Endothelial cell (in vitro differentiated cells): Measurements from ENCODE around the gene ORC3. TPM values are rescaled to one million over a fixed set of nuclear protein-coding genes. Genes with fewer than 3 reads are reported as not detected.
"Not testable (repeated sequence)": the region's sequence is repeated elsewhere in the genome, so short reads cannot be mapped to it uniquely, and the experiment has no call there.

Source experiments
- DNase-seq: peaks from one replicate; pipeline ENCODE4 v3.0.0; 2021; ENCODE audit warnings: low spot score
- H3K27ac Mint-ChIP-seq: one replicate; pipeline ENCODE4 v1.8.0; 2021; ENCODE audit warnings: mixed read lengths, inconsistent platforms; ENCODE audit not compliant: unreplicated experiment
- H3K27me3 Mint-ChIP-seq: one replicate; pipeline ENCODE4 v1.8.0; 2021; ENCODE audit warnings: mild to moderate bottlenecking, moderate library complexity, mixed read lengths, inconsistent platforms; ENCODE audit not compliant: unreplicated experiment
- H3K36me3 Mint-ChIP-seq: one replicate; pipeline ENCODE4 v1.8.0; 2021; ENCODE audit warnings: mild to moderate bottlenecking, low read depth, mixed read lengths, inconsistent platforms; ENCODE audit not compliant: unreplicated experiment
- H3K4me1 Mint-ChIP-seq: one replicate; pipeline ENCODE4 v1.8.0; 2021; ENCODE audit warnings: mild to moderate bottlenecking, mixed read lengths, inconsistent platforms; ENCODE audit not compliant: unreplicated experiment
- H3K4me3 Mint-ChIP-seq: one replicate; pipeline ENCODE4 v1.8.0; 2021; ENCODE audit warnings: mild to moderate bottlenecking, mixed read lengths, inconsistent platforms; ENCODE audit not compliant: unreplicated experiment
- H3K9me3 Mint-ChIP-seq: one replicate; pipeline ENCODE4 v1.8.0; 2021; ENCODE audit warnings: mixed read lengths, inconsistent platforms; ENCODE audit not compliant: unreplicated experiment
- CTCF ChIP-seq: fragments of 200-600 bp; sonication (generic); IDR thresholded peaks from one replicate; pipeline ENCODE4 v1.5.0; 2021; ENCODE audit warnings: antibody characterized with exemption; ENCODE audit not compliant: unreplicated experiment
- total RNA-seq: library from RNA; stranded (reverse); fragmentation: NEBNext Ultra II Directional; extraction: Animal tissue kit (Norgen Biotek cat#: 25700); gene quantifications from one replicate; pipeline ENCODE4 v1.2.1, GENCODE V29; 2021; ENCODE audit not compliant: unreplicated experiment

ORC3 gene
- total RNA-seq, 1 donor from 2014 or later: 22.5 TPM

GRCh38 chr6:87701344-87701675, 111.4 kb downstream of the ORC3 start:
- H3K27ac Mint-ChIP-seq: peak overlapping the region; percentile 99
- no peaks in the 10 kb centered on the region for H3K9me3 Mint-ChIP-seq
- peaks cover 16% of the 10 kb centered on the region for H3K4me1 Mint-ChIP-seq
- peak overlapping the region; percentile 99 for H3K4me3 Mint-ChIP-seq
- peak; percentile 35 for DNase-seq
- peaks cover 16% of the 10 kb centered on the region for H3K27me3 Mint-ChIP-seq
- TF ChIP-seq CTCF: no peak
- H3K36me3 Mint-ChIP-seq: peaks cover 14% of the 10 kb centered on the region

- H3K9me3 Mint-ChIP-seq: no peaks in the 10 kb centered on the region
- peaks cover 16% of the 10 kb centered on the region for H3K4me1 Mint-ChIP-seq
- peak within 1 kb of the TSS; percentile 99 for H3K4me3 Mint-ChIP-seq
- DNase-seq: peak; percentile 95
- peaks cover 16% of the 10 kb centered on the region for H3K27me3 Mint-ChIP-seq
- H3K36me3 Mint-ChIP-seq: peaks cover 14% of the 10 kb centered on the region
- no peak for TF ChIP-seq CTCF
- peak within 1 kb of the TSS; percentile 99 for H3K27ac Mint-ChIP-seq
These were observed 112.0 kb downstream of the ORC3 start, which contains the start of gene AKIRIN2 for GRCh38 chr6:87701676-87702588. Gene AKIRIN2 (minus strand): TSS chr6:87702233. CDS start chr6:87701684, 549 bp downstream.

GRCh38 chr6:87702589-87702945, 112.6 kb downstream of the ORC3 start:
- peaks cover 16% of the 10 kb centered on the region for H3K27me3 Mint-ChIP-seq
- H3K27ac Mint-ChIP-seq: peak overlapping the region; percentile 90
- no peak for DNase-seq
- no peaks in the 10 kb centered on the region for H3K9me3 Mint-ChIP-seq
- peaks cover 16% of the 10 kb centered on the region for H3K4me1 Mint-ChIP-seq
- peaks cover 14% of the 10 kb centered on the region for H3K36me3 Mint-ChIP-seq
- peak overlapping the region; percentile 99 for H3K4me3 Mint-ChIP-seq
- no peak for TF ChIP-seq CTCF

- not testable (repeated sequence) for DNase-seq, H3K9me3 Mint-ChIP-seq
- Mint-ChIP-seq H3K4me3 (peak overlapping the region; percentile 99), H3K36me3 (peaks cover 14% of the 10 kb centered on the region), H3K27me3 (peaks cover 16% of the 10 kb centered on the region), H3K27ac (peak overlapping the region; percentile 90), H3K4me1 (peaks cover 13% of the 10 kb centered on the region)
These were observed 113.1 kb downstream of the ORC3 start for GRCh38 chr6:87703039-87703438.

GRCh38 chr6:87705070-87705691, 115.2 kb downstream of the ORC3 start:
- Mint-ChIP-seq H3K36me3 (peaks cover 14% of the 10 kb centered on the region), H3K27ac (no peak overlapping the region), H3K9me3 (no peaks in the 10 kb centered on the region), H3K4me1 (peaks cover 10% of the 10 kb centered on the region), H3K4me3 (no peak overlapping the region), H3K27me3 (peaks cover 16% of the 10 kb centered on the region)
- DNase-seq: no peak
- no peak for TF ChIP-seq CTCF
